ENCODE measurements around the gene EIF2A.
"Not testable (repeated sequence)": the region's sequence is repeated elsewhere in the genome, so short reads cannot be mapped to it uniquely, and the experiment has no call there.

The EIF2A gene

GRCh38 chr3:150546226-150547044, at the start of gene EIF2A, which contains the start of gene SERP1:
Gene EIF2A, plus strand, starts transcription at chr3:150546787. Its CDS starts 16 bp downstream, at chr3:150546803.
Gene SERP1, minus strand, starts transcription at chr3:150546496. Its CDS starts 361 bp downstream, at chr3:150546135.
- peak; percentile 98 for DNase-seq

- DNase-seq: no peak
Observed at GRCh38 chr3:150497956-150498355, 48.6 kb upstream of the EIF2A start.

GRCh38 chr3:150500960-150501359, 45.6 kb upstream of the EIF2A start:
- DNase-seq: not testable (repeated sequence)

- DNase-seq: no peak
Observed at GRCh38 chr3:150503402-150504099, 43.0 kb upstream of the EIF2A start.

GRCh38 chr3:150504483-150504882, 42.1 kb upstream of the EIF2A start:
- DNase-seq: no peak

GRCh38 chr3:150508401-150508800, 38.2 kb upstream of the EIF2A start:
- no peak for DNase-seq

GRCh38 chr3:150509780-150510179, 36.8 kb upstream of the EIF2A start:
- no peak for DNase-seq

- no peak for DNase-seq
Observed at GRCh38 chr3:150511122-150511821, 35.3 kb upstream of the EIF2A start.

- no peak for DNase-seq
Observed at GRCh38 chr3:150515210-150515609, 31.4 kb upstream of the EIF2A start.

GRCh38 chr3:150519026-150519425, 27.6 kb upstream of the EIF2A start:
- DNase-seq: no peak

GRCh38 chr3:150520408-150520807, 26.2 kb upstream of the EIF2A start:
- no peak for DNase-seq

GRCh38 chr3:150521463-150521862, 25.1 kb upstream of the EIF2A start:
- DNase-seq: no peak

- no peak for DNase-seq
Observed at GRCh38 chr3:150523538-150523937, 23.0 kb upstream of the EIF2A start.

- DNase-seq: no peak
Observed at GRCh38 chr3:150527464-150528255, 18.9 kb upstream of the EIF2A start.

GRCh38 chr3:150528354-150528797, 18.2 kb upstream of the EIF2A start:
- no peak for DNase-seq

GRCh38 chr3:150531775-150532174, 14.8 kb upstream of the EIF2A start:
- DNase-seq: no peak

- no peak for DNase-seq
Observed at GRCh38 chr3:150535204-150535603, 11.4 kb upstream of the EIF2A start.

GRCh38 chr3:150538324-150539208, 8.0 kb upstream of the EIF2A start:
- DNase-seq: no peak

- DNase-seq: no peak
Observed at GRCh38 chr3:150540297-150540696, 6.3 kb upstream of the EIF2A start.

- no peak for DNase-seq
Observed at GRCh38 chr3:150540991-150541390, 5.6 kb upstream of the EIF2A start.

- no peak for DNase-seq
Observed at GRCh38 chr3:150543128-150543527, 3.5 kb upstream of the EIF2A start.

GRCh38 chr3:150543531-150543930, 3.1 kb upstream of the EIF2A start:
- DNase-seq: no peak
